ENCODE measurements around the gene RHBDL3. TPM values are rescaled to one million over a fixed set of nuclear protein-coding genes. Genes with fewer than 3 reads are reported as not detected.

Gene RHBDL3
- total RNA-seq (1 to 10 TPM; 1.5 to 5.6 (median 2.7) TPM), polyA plus RNA-seq (1 to 10 TPM in 1 of 2 donors, under 1 TPM in 1; 0.83 to 1.8 TPM)
- long read RNA-seq, donor 1, partial matches to known transcripts: 1 of 7 reads
- long read RNA-seq, donor 1, other reads (novel, unspliced or antisense): 6 of 7 reads
- long read RNA-seq, donor 2, full-length matches to known transcripts: 3 of 172 reads
- long read RNA-seq, donor 2, partial matches to known transcripts: 118 of 172 reads
- long read RNA-seq, donor 2, other reads (novel, unspliced or antisense): 51 of 172 reads
- long read RNA-seq, donor 3, partial matches to known transcripts: 0 of 3 reads
- long read RNA-seq, donor 3, other reads (novel, unspliced or antisense): 3 of 3 reads

- DNase-seq: peak; percentile 58 to 73 (median 67)
- 2 to 4% (median 3%) methylated on average over 22 to 68 of the region's 68 CpGs for WGBS, 3 donors
- no peaks in the 10 kb centered on the region for H3K36me3 ChIP-seq
- TF ChIP-seq POLR2A (IDR thresholded peaks at IDR 0.05) (peak; percentile 11), EP300 (IDR thresholded peaks at IDR 0.05) (no peak), CTCF (IDR thresholded peaks at IDR 0.05) (no peak)
- no peaks in the 10 kb centered on the region for H3K27me3 ChIP-seq
- H3K9me3 ChIP-seq: no peaks in the 10 kb centered on the region
- H3K4me3 ChIP-seq: peak within 1 kb of the TSS; percentile 82
- peaks cover 6% of the 10 kb centered on the region for H3K4me1 ChIP-seq (ENCODE audit: insufficient read depth)
- intact Hi-C loops (cut with DNase I): no loop called here
- peak within 1 kb of the TSS; percentile 75 to 82 for H3K27ac ChIP-seq
Measured at GRCh38 chr17:32265192-32265923, at the start of gene RHBDL3. Gene RHBDL3, plus strand, starts transcription at chr17:32265832. Its CDS starts 358 bp downstream, at chr17:32266190.

GRCh38 chr17:32222621-32223020, 43.0 kb upstream of the RHBDL3 start:
- Histone ChIP-seq H3K36me3 (no peaks in the 10 kb centered on the region), H3K27me3 (no peaks in the 10 kb centered on the region), H3K4me1 (ENCODE audit: insufficient read depth) (peaks cover 2% of the 10 kb centered on the region), H3K9me3 (no peaks in the 10 kb centered on the region), H3K4me3 (no peak overlapping the region), H3K27ac (no peak overlapping the region)
- 26 to 49% (median 31%) methylated on average over 3 of the region's 3 CpGs for WGBS, 3 donors
- no peak for DNase-seq
- intact Hi-C loops (cut with DNase I): no loop called here
- no peak for TF ChIP-seq POLR2A (IDR thresholded peaks at IDR 0.05)
- TF ChIP-seq EP300 (IDR thresholded peaks at IDR 0.05): no peak
- no peak for TF ChIP-seq CTCF (IDR thresholded peaks at IDR 0.05)

GRCh38 chr17:32223703-32224102, 41.9 kb upstream of the RHBDL3 start:
- WGBS, 3 donors: 80 to 91% (median 85%) methylated on average over 3 of the region's 3 CpGs
- H3K36me3 ChIP-seq: no peaks in the 10 kb centered on the region
- H3K27ac ChIP-seq: no peak overlapping the region
- no peaks in the 10 kb centered on the region for H3K9me3 ChIP-seq
- TF ChIP-seq POLR2A (IDR thresholded peaks at IDR 0.05): no peak
- TF ChIP-seq EP300 (IDR thresholded peaks at IDR 0.05): no peak
- no peak for TF ChIP-seq CTCF (IDR thresholded peaks at IDR 0.05)
- H3K27me3 ChIP-seq: no peaks in the 10 kb centered on the region
- H3K4me1 ChIP-seq (ENCODE audit: insufficient read depth): peaks cover 2% of the 10 kb centered on the region
- no peak overlapping the region for H3K4me3 ChIP-seq
- no peak for DNase-seq
- intact Hi-C loops (cut with DNase I): no loop called here

GRCh38 chr17:32226886-32227285, 38.7 kb upstream of the RHBDL3 start:
- TF ChIP-seq EP300 (IDR thresholded peaks at IDR 0.05) (no peak), CTCF (IDR thresholded peaks at IDR 0.05) (no peak), POLR2A (IDR thresholded peaks at IDR 0.05) (no peak)
- DNase-seq: peak; percentile 33 to 57 (median 34)
- WGBS, 3 donors: 8 to 28% (median 9%) methylated on average over 3 of the region's 3 CpGs
- peaks cover 2% of the 10 kb centered on the region for H3K4me1 ChIP-seq (ENCODE audit: insufficient read depth)
- no peaks in the 10 kb centered on the region for H3K36me3 ChIP-seq
- H3K4me3 ChIP-seq: no peak overlapping the region
- intact Hi-C loops (cut with DNase I): no loop called here
- no peak overlapping the region for H3K27ac ChIP-seq
- no peaks in the 10 kb centered on the region for H3K27me3 ChIP-seq
- no peaks in the 10 kb centered on the region for H3K9me3 ChIP-seq

Measured in ovary (tissue), 10 donors.